ENCODE data around the gene FAM131C. TPM values are rescaled to one million over a fixed set of nuclear protein-coding genes. Genes with fewer than 3 reads are reported as not detected.
"Not testable (repeated sequence)": the region's sequence is repeated elsewhere in the genome, so short reads cannot be mapped to it uniquely, and the experiment has no call there.

Gene FAM131C
- polyA plus RNA-seq, 1 donor (not counting 4 experiments of a cell fraction or from before 2014, with no cell fraction given) = 0.31 TPM

GRCh38 chr1:16029288-16029687 is 44.2 kb downstream of the FAM131C start:
- Histone ChIP-seq H3K9me3 (ENCODE audit: control insufficient read depth, low read depth, low read length) (no peaks in the 10 kb centered on the region), H3K4me1 (ENCODE audit: control insufficient read depth, extremely low read depth, insufficient read depth, low read length) (no peaks in the 10 kb centered on the region), H2AFZ (ENCODE audit: control insufficient read depth, low read length) (no peak overlapping the region), H3K9ac (ENCODE audit: control insufficient read depth, extremely low read depth, insufficient read depth, low read length) (no peak overlapping the region), H4K20me1 (ENCODE audit: control insufficient read depth, extremely low read depth, insufficient read depth, low read length) (no peaks in the 10 kb centered on the region), H3K36me3 (ENCODE audit: control insufficient read depth in 2 of 2, extremely low read depth in 1 of 2, insufficient read depth in 2 of 2, low read length in 2 of 2) (no peaks in the 10 kb centered on the region), H3K4me2 (ENCODE audit: control insufficient read depth, extremely low read depth, insufficient read depth, low read depth, low read length) (no peak overlapping the region), H3K27me3 (ENCODE audit: control insufficient read depth, extremely low read depth, insufficient read depth, low read length) (peaks cover 12% of the 10 kb centered on the region), H3K9me1 (ENCODE audit: control insufficient read depth, extremely low read depth, insufficient read depth, low read length) (no peaks in the 10 kb centered on the region), H3K79me2 (ENCODE audit: control insufficient read depth, insufficient read depth, low read length) (no peaks in the 10 kb centered on the region), H3K27ac (ENCODE audit: control insufficient read depth, insufficient read depth, low read length) (no peak overlapping the region), H3K4me3 (ENCODE audit: control insufficient read depth in 2 of 3, extremely low read depth in 1 of 3, insufficient read depth in 2 of 3, low read depth in 1 of 3, low read length in 3 of 3) (no peak overlapping the region)
- DNase-seq (ENCODE audit: low read depth, low spot score) = no peak
- TF ChIP-seq EZH2 (IDR thresholded peaks at IDR 0.05; ENCODE audit: low read length) (no peak), CTCF (optimal IDR thresholded peaks at IDR 0.05 in 1 of 3, IDR thresholded peaks at IDR 0.05 in 1 of 3, conservative IDR thresholded peaks at IDR 0.05 in 1 of 3; ENCODE audit: extremely low read depth in 1 of 3, insufficient read depth in 2 of 3, low read length in 3 of 3) (no peak)
- FAIRE-seq = no peak
- dilution Hi-C loops (cut with MboI; ENCODE audit: extremely low pct_ligation_motif_present, low sequenced_read_pairs) = no loop called here

GRCh38 chr1:16029003-16029268 is 44.5 kb downstream of the FAM131C start:
- FAIRE-seq; dilution Hi-C loops (cut with MboI; ENCODE audit: extremely low pct_ligation_motif_present, low sequenced_read_pairs); DNase-seq (ENCODE audit: low read depth, low spot score); H3K9ac ChIP-seq (ENCODE audit: control insufficient read depth, extremely low read depth, insufficient read depth, low read length); H3K4me1 ChIP-seq (ENCODE audit: control insufficient read depth, extremely low read depth, insufficient read depth, low read length); H3K4me3 ChIP-seq (ENCODE audit: control insufficient read depth in 2 of 3, extremely low read depth in 1 of 3, insufficient read depth in 2 of 3, low read depth in 1 of 3, low read length in 3 of 3); H2AFZ ChIP-seq (ENCODE audit: control insufficient read depth, low read length); H3K9me3 ChIP-seq (ENCODE audit: control insufficient read depth, low read depth, low read length); H3K4me2 ChIP-seq (ENCODE audit: control insufficient read depth, extremely low read depth, insufficient read depth, low read depth, low read length); H3K27ac ChIP-seq (ENCODE audit: control insufficient read depth, insufficient read depth, low read length); H4K20me1 ChIP-seq (ENCODE audit: control insufficient read depth, extremely low read depth, insufficient read depth, low read length); H3K79me2 ChIP-seq (ENCODE audit: control insufficient read depth, insufficient read depth, low read length); H3K36me3 ChIP-seq (ENCODE audit: control insufficient read depth in 2 of 2, extremely low read depth in 1 of 2, insufficient read depth in 2 of 2, low read length in 2 of 2); H3K9me1 ChIP-seq (ENCODE audit: control insufficient read depth, extremely low read depth, insufficient read depth, low read length): not testable (repeated sequence)
- peaks cover 12% of the 10 kb centered on the region for H3K27me3 ChIP-seq (ENCODE audit: control insufficient read depth, extremely low read depth, insufficient read depth, low read length)

- H3K79me2 ChIP-seq (ENCODE audit: control insufficient read depth, insufficient read depth, low read length) = no peaks in the 10 kb centered on the region
- peaks cover 12% of the 10 kb centered on the region for H3K27me3 ChIP-seq (ENCODE audit: control insufficient read depth, extremely low read depth, insufficient read depth, low read length)
- no peak for DNase-seq (ENCODE audit: low read depth, low spot score)
- no peak for FAIRE-seq
- no peaks in the 10 kb centered on the region for H4K20me1 ChIP-seq (ENCODE audit: control insufficient read depth, extremely low read depth, insufficient read depth, low read length)
- H3K9me3 ChIP-seq (ENCODE audit: control insufficient read depth, low read depth, low read length) = no peaks in the 10 kb centered on the region
- TF ChIP-seq EZH2 (IDR thresholded peaks at IDR 0.05; ENCODE audit: low read length) (no peak), CTCF (optimal IDR thresholded peaks at IDR 0.05 in 1 of 3, IDR thresholded peaks at IDR 0.05 in 1 of 3, conservative IDR thresholded peaks at IDR 0.05 in 1 of 3; ENCODE audit: extremely low read depth in 1 of 3, insufficient read depth in 2 of 3, low read length in 3 of 3) (no peak)
- dilution Hi-C loops (cut with MboI; ENCODE audit: extremely low pct_ligation_motif_present, low sequenced_read_pairs) = no loop called here
- H3K9ac ChIP-seq (ENCODE audit: control insufficient read depth, extremely low read depth, insufficient read depth, low read length) = no peak overlapping the region
- H3K9me1 ChIP-seq (ENCODE audit: control insufficient read depth, extremely low read depth, insufficient read depth, low read length) = no peaks in the 10 kb centered on the region
- no peak overlapping the region for H3K4me3 ChIP-seq (ENCODE audit: control insufficient read depth in 2 of 3, extremely low read depth in 1 of 3, insufficient read depth in 2 of 3, low read depth in 1 of 3, low read length in 3 of 3)
- H3K36me3 ChIP-seq (ENCODE audit: control insufficient read depth in 2 of 2, extremely low read depth in 1 of 2, insufficient read depth in 2 of 2, low read length in 2 of 2) = no peaks in the 10 kb centered on the region
- H2AFZ ChIP-seq (ENCODE audit: control insufficient read depth, low read length) = no peak overlapping the region
- H3K4me1 ChIP-seq (ENCODE audit: control insufficient read depth, extremely low read depth, insufficient read depth, low read length) = no peaks in the 10 kb centered on the region
- no peak overlapping the region for H3K27ac ChIP-seq (ENCODE audit: control insufficient read depth, insufficient read depth, low read length)
- no peak overlapping the region for H3K4me2 ChIP-seq (ENCODE audit: control insufficient read depth, extremely low read depth, insufficient read depth, low read depth, low read length)
These were observed 45.0 kb downstream of the FAM131C start for GRCh38 chr1:16028237-16029002.
